Adrenal gland (tissue), 5 donors: ENCODE data around the gene MUSK.

ENCODE experiments used
- POLR2A ChIP-seq, 2 donors: fragments of 450-650 bp; IDR thresholded peaks; one replicate each; pipeline ENCODE4 v1.6.1; 2017; ENCODE audit warnings: antibody characterized with exemption in 2 of 2, mild to moderate bottlenecking in 2 of 2, moderate library complexity in 1 of 2
- TF ChIP-seq, protein P1 (sequence below), 6 experiments: fragments of 450-650 bp in 4 of 6; fragments of 200-600 bp in 2 of 6; sonication (generic) in 1 of 6; IDR thresholded peaks; 1 replicate in 5 of 6; 2 replicates in 1 of 6; pipeline versions ENCODE4 v1.5.1 to v1.8.0; 2016 to 2021; ENCODE audit warnings: antibody characterized with exemption in 6 of 6, mild to moderate bottlenecking in 2 of 6, moderate library complexity in 1 of 6
- donor health status: DM: no; HTN: no; CAD: no.

DNA sequence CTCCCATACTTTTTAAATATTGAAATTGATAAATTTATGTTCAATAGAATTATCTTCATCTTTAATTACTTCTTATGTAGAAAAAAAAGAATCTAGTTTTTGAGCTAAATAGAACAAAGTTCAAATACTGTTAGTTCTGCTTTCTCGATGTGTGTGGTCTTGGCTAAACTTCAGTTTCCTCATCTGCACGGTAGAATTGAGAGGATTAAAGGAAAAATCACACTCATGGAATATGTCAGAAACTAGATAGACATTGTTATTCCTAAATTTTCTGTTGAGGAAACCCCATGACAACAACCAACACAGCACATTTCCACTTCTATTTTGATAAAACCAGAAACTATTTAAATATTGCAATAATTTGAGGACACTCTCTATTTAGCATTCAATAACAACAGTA lies 100.3 kb downstream of the MUSK start:
- TF ChIP-seq, protein P1, sequence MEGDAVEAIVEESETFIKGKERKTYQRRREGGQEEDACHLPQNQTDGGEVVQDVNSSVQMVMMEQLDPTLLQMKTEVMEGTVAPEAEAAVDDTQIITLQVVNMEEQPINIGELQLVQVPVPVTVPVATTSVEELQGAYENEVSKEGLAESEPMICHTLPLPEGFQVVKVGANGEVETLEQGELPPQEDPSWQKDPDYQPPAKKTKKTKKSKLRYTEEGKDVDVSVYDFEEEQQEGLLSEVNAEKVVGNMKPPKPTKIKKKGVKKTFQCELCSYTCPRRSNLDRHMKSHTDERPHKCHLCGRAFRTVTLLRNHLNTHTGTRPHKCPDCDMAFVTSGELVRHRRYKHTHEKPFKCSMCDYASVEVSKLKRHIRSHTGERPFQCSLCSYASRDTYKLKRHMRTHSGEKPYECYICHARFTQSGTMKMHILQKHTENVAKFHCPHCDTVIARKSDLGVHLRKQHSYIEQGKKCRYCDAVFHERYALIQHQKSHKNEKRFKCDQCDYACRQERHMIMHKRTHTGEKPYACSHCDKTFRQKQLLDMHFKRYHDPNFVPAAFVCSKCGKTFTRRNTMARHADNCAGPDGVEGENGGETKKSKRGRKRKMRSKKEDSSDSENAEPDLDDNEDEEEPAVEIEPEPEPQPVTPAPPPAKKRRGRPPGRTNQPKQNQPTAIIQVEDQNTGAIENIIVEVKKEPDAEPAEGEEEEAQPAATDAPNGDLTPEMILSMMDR (IDR thresholded peaks at IDR 0.05) = no peak
- TF ChIP-seq POLR2A (IDR thresholded peaks at IDR 0.05) = no peak
